ENCODE data around the gene FBXW5.

The FBXW5 gene

GRCh38 chr9:136960938-136961275, 16.4 kb upstream of the FBXW5 start:
- no peaks in the 10 kb centered on the region for H3K9me3 ChIP-seq (ENCODE audit: insufficient read depth, low read depth, low read length)
- H3K4me3 ChIP-seq (ENCODE audit: low read length, poor library complexity, severe bottlenecking) = no peak overlapping the region
- H3K9ac ChIP-seq (ENCODE audit: low read depth, low read length, poor library complexity, severe bottlenecking) = no peak overlapping the region
- H4K20me1 ChIP-seq (ENCODE audit: insufficient read depth, low read length, poor library complexity, severe bottlenecking) = no peaks in the 10 kb centered on the region
- H3K36me3 ChIP-seq (ENCODE audit: insufficient read depth, low read length) = no peaks in the 10 kb centered on the region
- no peaks in the 10 kb centered on the region for H3F3A ChIP-seq (ENCODE audit: low read depth)
- no peaks in the 10 kb centered on the region for H3K9me2 ChIP-seq (replicated peaks; ENCODE audit: low read depth, low read length)
- no peak overlapping the region for H2AFZ ChIP-seq (ENCODE audit: low read length)
- no peaks in the 10 kb centered on the region for H3K27me3 ChIP-seq (ENCODE audit: insufficient read depth, low read length, poor library complexity, severe bottlenecking)
- peaks cover 5% of the 10 kb centered on the region for H3K4me1 ChIP-seq (ENCODE audit: insufficient read depth, low read length, poor library complexity, severe bottlenecking)
- TF ChIP-seq CTCF (conservative IDR thresholded peaks at IDR 0.05; ENCODE audit: low read length) = no peak
- TF ChIP-seq EZH2phosphoT487 (IDR thresholded peaks at IDR 0.05; ENCODE audit: borderline replicate concordance) = no peak
- H3K4me2 ChIP-seq (ENCODE audit: low read depth, low read length, poor library complexity, severe bottlenecking) = no peak overlapping the region
- no peaks in the 10 kb centered on the region for H3K79me2 ChIP-seq (ENCODE audit: insufficient read depth, low read length)

DNA sequence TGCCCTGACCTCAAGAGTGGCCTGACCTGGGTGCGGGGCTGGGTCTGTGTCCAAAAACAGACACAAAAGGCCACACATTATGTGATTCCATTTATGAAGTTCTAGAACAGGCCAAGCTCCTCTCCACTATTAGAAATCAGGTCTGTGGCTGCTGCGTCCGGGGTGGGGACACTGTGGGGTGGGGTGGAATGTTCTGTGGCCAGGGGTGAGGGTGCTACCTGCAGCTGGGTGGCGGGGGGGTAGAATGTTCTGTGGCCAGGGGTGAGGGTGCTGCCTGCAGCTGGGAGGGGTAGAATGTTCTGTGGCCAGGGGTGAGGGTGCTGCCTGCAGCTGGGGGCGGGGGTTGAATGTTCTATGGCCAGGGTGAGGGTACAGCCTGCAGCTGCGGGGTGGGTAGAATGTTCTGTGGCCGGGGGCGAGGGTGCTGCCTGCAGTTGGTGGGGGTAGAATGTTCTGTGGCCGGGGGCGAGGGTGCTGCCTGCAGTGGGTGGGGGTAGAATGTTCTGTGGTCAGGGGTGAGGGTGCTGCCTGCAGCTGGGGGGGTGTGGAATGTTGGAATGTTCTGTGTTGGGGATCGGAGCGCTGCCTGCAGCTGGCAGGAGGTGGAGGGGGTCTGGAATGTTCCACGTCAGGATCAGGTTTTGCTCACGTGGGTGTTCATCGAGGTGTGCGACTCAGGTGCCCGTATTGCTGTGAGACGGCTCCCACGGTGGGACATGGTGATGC, 15.8 kb upstream of the FBXW5 start:
- Histone ChIP-seq H3K27me3 (ENCODE audit: insufficient read depth, low read length, poor library complexity, severe bottlenecking) (no peaks in the 10 kb centered on the region), H3K9me3 (ENCODE audit: insufficient read depth, low read depth, low read length) (no peaks in the 10 kb centered on the region), H2AFZ (ENCODE audit: low read length) (no peak overlapping the region), H3K36me3 (ENCODE audit: insufficient read depth, low read length) (no peaks in the 10 kb centered on the region), H3K9ac (ENCODE audit: low read depth, low read length, poor library complexity, severe bottlenecking) (no peak overlapping the region), H3F3A (ENCODE audit: low read depth) (no peaks in the 10 kb centered on the region), H3K4me2 (ENCODE audit: low read depth, low read length, poor library complexity, severe bottlenecking) (no peak overlapping the region), H3K79me2 (ENCODE audit: insufficient read depth, low read length) (no peaks in the 10 kb centered on the region), H3K9me2 (replicated peaks; ENCODE audit: low read depth, low read length) (no peaks in the 10 kb centered on the region), H4K20me1 (ENCODE audit: insufficient read depth, low read length, poor library complexity, severe bottlenecking) (no peaks in the 10 kb centered on the region), H3K4me1 (ENCODE audit: insufficient read depth, low read length, poor library complexity, severe bottlenecking) (no peaks in the 10 kb centered on the region), H3K4me3 (ENCODE audit: low read length, poor library complexity, severe bottlenecking) (no peak overlapping the region)
- no peak for TF ChIP-seq EZH2phosphoT487 (IDR thresholded peaks at IDR 0.05; ENCODE audit: borderline replicate concordance)
- no peak for TF ChIP-seq CTCF (conservative IDR thresholded peaks at IDR 0.05; ENCODE audit: low read length)

GRCh38 chr9:136958898-136959850, 14.6 kb upstream of the FBXW5 start:
- no peak overlapping the region for H3K9ac ChIP-seq (ENCODE audit: low read depth, low read length, poor library complexity, severe bottlenecking)

More at GRCh38 chr9:136958898-136959850, 14.6 kb upstream of the FBXW5 start:
- TF ChIP-seq EZH2phosphoT487 (IDR thresholded peaks at IDR 0.05; ENCODE audit: borderline replicate concordance) (no peak), CTCF (conservative IDR thresholded peaks at IDR 0.05; ENCODE audit: low read length) (no peak)
- H3K9me2 ChIP-seq (replicated peaks; ENCODE audit: low read depth, low read length) = no peaks in the 10 kb centered on the region
- H3K9me3 ChIP-seq (ENCODE audit: insufficient read depth, low read depth, low read length) = no peaks in the 10 kb centered on the region
- H3K36me3 ChIP-seq (ENCODE audit: insufficient read depth, low read length) = no peaks in the 10 kb centered on the region
- no peak overlapping the region for H2AFZ ChIP-seq (ENCODE audit: low read length)
- no peaks in the 10 kb centered on the region for H3K27me3 ChIP-seq (ENCODE audit: insufficient read depth, low read length, poor library complexity, severe bottlenecking)
- H3K4me1 ChIP-seq (ENCODE audit: insufficient read depth, low read length, poor library complexity, severe bottlenecking) = no peaks in the 10 kb centered on the region
- no peaks in the 10 kb centered on the region for H3F3A ChIP-seq (ENCODE audit: low read depth)
- no peak overlapping the region for H3K4me3 ChIP-seq (ENCODE audit: low read length, poor library complexity, severe bottlenecking)
- no peak overlapping the region for H3K4me2 ChIP-seq (ENCODE audit: low read depth, low read length, poor library complexity, severe bottlenecking)
- H4K20me1 ChIP-seq (ENCODE audit: insufficient read depth, low read length, poor library complexity, severe bottlenecking) = no peaks in the 10 kb centered on the region
- H3K79me2 ChIP-seq (ENCODE audit: insufficient read depth, low read length) = no peaks in the 10 kb centered on the region
